Stimulated activated CD4-positive, alpha-beta T cell treated with anti-CD3 and anti-CD28 coated beads, Interleukin-15, amount 100 ng/mL, for 24 hours (primary cell): ENCODE measurements around the gene PLXNB2.
A peak's percentile ranks its signal among the peaks of the same experiment; 100 is the strongest.

ENCODE experiments used
- DNase-seq: peaks from one replicate; pipeline ENCODE4 v3.0.0-alpha.2; 2020

Gene PLXNB2

GRCh38 chr22:50261615-50262459 is 45.6 kb downstream of the PLXNB2 start, which contains the start of gene MAPK12:
MAPK12 (minus strand) TSS chr22:50261683; CDS start chr22:50261509, 174 bp downstream.
- no peak for DNase-seq

- DNase-seq = peak; percentile 64
Observed at GRCh38 chr22:50260801-50261614, 46.4 kb downstream of the PLXNB2 start.

- no peak for DNase-seq
Observed at GRCh38 chr22:50260434-50260800, 47.0 kb downstream of the PLXNB2 start.

DNA sequence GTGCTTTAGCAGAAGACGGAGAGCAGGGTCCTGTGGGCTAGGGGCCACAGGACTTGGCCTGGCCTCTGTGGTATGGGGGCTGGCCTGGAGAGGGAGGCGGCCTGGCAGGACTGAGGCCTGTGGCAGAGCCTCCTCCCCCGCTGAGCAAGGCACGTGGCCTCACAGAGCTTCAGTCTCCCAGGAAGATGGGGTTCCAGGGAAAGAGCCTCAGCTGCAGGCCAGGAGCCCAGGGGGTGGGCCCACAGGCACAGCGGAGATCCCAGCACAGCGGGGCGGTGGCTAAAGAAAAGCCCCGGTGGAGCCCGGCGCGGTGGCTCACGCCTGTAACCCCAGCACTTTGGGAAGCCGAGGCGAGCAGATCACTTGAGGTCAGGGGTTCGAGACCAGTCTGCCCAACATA is 48.1 kb downstream of the PLXNB2 start:
- no peak for DNase-seq

GRCh38 chr22:50258361-50259292 is 48.8 kb downstream of the PLXNB2 start:
- no peak for DNase-seq

- DNase-seq = no peak
Observed at GRCh38 chr22:50257451-50258360, 49.7 kb downstream of the PLXNB2 start.

DNA sequence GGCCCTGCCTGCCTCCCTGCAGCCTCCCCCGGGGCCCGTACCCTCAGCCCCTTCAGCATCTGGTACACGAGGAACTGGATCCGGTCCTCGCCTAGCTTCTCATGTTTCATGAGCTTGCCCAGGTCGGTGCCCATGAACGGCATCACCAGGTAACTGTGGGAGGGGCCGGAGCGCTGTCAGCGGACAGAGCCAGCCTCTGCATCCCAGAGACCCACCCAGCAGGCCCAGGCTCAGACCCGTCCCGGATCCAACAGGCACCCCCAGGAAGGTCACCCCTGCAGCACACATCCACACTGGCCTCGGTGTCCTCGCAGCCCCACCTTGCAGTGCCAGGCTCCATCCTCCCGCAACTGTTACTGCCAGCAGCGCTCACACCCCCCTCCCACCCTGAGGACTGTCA is 50.4 kb downstream of the PLXNB2 start:
- DNase-seq = no peak

GRCh38 chr22:50256258-50256862 is 51.1 kb downstream of the PLXNB2 start:
- DNase-seq = no peak

DNA sequence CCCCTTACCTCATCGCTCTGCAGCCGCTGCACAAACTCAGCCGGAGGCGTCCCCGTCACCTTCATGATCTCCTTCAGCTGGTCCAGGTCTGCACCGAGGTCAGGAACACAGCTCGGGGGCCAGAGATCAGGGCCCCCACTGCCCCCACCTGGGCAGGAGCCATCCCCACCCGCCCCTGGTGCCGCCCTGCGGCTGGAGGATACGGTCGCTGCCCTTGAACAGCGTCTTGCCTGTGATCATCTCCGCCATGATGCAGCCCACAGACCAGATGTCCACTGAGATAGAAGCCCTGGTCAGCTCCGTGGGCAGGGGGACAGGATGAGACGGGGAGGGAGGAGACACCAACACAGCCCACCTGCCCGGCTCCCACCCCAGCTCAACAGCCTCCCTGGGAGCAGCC is 51.8 kb downstream of the PLXNB2 start:
- no peak for DNase-seq

GRCh38 chr22:50255099-50255498 is 52.3 kb downstream of the PLXNB2 start:
- no peak for DNase-seq

DNA sequence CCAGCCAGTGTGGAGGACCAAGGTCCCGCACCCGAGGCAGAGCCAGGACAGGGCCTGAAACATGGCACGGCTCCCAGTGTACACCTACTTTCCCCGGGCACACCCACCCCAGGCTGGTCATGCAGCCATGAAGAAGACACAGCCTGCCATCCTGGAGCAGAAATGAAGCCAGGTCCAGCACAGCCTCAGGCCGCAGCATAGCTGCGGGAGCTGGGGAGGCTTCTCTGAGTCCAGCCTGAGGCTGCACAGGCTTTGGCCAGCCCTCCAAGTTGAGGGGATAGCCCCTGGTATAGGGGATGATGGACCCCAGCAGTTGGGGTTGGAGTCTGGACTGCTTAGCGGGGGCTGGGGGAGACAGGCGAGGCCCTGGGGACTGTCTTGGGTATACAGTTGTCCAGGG is 53.5 kb downstream of the PLXNB2 start:
- no peak for DNase-seq

DNA sequence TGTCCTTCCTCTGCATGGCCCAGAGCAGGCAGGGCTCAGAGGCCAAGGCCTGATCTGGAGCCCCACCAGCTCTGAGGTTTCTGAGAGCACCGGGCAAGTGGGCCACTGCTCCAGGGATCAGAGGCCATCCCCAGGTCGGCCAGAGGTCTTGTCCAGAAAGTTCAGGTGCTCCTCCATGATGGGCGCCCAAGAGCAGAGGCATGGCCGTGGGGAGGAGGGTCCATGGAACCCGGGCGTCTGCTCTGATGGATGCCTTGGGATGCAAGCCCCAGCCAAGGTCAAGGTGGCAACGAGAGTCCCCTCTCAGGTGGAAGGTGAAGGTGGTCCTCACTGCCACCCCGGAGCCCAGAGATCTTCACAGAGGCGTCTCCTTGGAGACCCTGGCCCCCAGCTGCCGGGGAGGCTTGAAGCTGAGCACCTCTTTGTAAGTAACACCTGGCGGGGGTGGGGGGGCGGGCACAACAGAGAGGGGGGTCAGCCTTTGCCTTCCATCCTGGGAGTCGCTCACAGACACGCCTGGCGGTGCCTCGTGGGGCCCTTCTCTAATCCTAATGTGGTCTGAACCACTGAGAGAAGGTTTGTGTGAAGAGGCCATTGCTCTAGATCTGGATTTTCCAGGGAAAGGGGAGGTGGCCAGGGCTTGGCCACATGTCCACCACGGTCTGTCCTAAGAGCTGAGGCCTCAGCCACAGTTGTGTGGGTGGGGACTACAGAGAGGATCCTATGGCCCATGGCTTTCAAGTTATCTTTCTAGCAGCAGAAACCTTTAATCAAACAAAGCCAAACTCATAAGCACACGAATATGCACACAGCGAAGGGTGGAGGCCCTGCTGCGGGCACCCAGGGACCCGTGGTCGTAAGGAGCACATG is 54.2 kb downstream of the PLXNB2 start:
- DNase-seq = no peak

- peak; percentile 78 for DNase-seq
Observed at GRCh38 chr22:50252082-50253045, 55.1 kb downstream of the PLXNB2 start.

GRCh38 chr22:50251477-50252081 is 55.9 kb downstream of the PLXNB2 start:
- no peak for DNase-seq

GRCh38 chr22:50250555-50251476 is 56.6 kb downstream of the PLXNB2 start, which contains the start of gene HDAC10:
HDAC10 (minus strand) TSS chr22:50251265; CDS start chr22:50251032, 233 bp downstream.
- peak; percentile 92 for DNase-seq

DNA sequence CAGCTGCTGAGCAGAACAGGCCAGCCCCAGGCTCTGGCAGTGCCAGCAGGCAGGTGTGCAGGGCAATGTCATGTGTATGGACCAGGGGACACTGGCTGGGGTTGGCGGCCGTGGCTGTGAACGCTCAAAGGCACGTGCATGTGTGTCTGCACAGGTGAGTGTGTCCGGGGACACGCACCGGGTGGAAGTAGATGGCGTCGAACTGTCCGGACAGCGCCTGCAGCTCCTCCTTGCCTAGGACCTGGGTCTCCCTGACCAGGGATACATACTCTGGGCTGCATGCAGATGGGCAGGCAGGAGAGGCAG is 57.2 kb downstream of the PLXNB2 start:
- no peak for DNase-seq
